Colon (tissue), 2 donors: ENCODE data around the gene ELF4.
"Not testable (repeated sequence)": the region's sequence is repeated elsewhere in the genome, so short reads cannot be mapped to it uniquely, and the experiment has no call there.

Source experiments
- FAIRE-seq: peaks from 2 replicates; lab custom pipeline; 2012; peaks lifted over from hg19 to GRCh38; lab: Jason Lieb, UNC
- donor health status: control.
- donor health status: control.

Gene ELF4

GRCh38 chrX:130110379-130111219, at the start of gene ELF4:
Gene ELF4, minus strand, starts transcription at chrX:130110497. Its CDS starts 29,167 bp downstream, at chrX:130081330.
- no peak for FAIRE-seq

- FAIRE-seq: no peak
These were observed 49.5 kb upstream of the ELF4 start for GRCh38 chrX:130159776-130160175.

DNA sequence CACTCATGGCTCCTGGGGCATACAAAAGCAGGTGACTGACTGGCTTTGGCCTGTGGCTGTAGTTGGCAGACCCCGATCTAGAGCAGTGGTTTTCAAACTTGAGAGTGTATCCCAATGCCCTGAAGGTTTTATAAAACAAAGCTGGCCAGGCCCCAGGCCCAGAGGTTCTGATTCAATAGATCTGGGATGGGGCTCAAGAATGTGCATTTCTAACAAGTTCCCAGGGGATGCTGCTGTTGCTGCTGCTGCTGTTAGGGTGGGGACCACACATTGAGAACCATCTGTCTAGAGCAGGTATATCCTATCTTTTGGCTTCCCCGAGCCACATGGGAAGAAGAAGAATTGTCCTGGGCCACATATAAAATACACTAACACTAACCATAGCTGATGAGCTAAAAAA, 48.0 kb upstream of the ELF4 start:
- FAIRE-seq: no peak

GRCh38 chrX:130155564-130155963, 45.3 kb upstream of the ELF4 start:
- no peak for FAIRE-seq

- no peak for FAIRE-seq
These were observed 37.3 kb upstream of the ELF4 start for GRCh38 chrX:130147631-130148030.

DNA sequence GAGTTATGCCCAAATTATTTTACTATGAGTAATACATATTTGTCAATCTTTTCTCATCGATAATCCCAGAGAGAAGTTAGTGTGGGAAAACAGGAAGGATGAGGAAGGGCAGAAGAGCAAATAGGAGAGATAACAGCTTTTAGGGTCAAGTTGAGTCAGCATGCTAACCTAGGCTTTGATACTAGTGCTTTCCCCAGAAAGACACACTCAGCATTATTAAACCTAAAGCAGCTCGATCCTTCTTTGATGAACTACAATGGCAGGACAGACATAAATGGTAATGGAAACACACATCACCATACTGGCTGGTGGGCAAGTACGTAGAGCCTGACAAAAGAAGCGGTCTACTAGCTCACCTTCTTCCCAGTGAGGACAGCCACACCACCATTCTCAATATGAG, 34.8 kb upstream of the ELF4 start:
- no peak for FAIRE-seq

DNA sequence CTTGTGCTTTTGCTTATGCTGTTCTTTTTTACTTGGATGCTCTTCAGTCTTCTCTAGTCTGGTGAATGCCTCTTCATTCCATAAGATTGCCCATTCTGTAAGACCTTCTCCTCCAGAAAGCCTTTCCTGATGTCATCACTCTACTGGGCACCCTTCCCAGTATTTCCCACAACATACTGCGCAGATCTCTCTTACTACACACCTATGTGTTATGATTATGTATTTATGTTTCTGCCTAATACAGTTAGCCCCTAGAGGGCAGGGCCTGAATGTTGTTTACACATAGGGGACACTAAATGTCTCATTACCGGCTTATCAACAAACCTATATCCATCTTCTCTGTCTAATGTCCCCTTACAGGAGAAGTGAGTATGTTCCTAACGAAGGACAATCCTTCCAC, 34.2 kb upstream of the ELF4 start:
- no peak for FAIRE-seq

DNA sequence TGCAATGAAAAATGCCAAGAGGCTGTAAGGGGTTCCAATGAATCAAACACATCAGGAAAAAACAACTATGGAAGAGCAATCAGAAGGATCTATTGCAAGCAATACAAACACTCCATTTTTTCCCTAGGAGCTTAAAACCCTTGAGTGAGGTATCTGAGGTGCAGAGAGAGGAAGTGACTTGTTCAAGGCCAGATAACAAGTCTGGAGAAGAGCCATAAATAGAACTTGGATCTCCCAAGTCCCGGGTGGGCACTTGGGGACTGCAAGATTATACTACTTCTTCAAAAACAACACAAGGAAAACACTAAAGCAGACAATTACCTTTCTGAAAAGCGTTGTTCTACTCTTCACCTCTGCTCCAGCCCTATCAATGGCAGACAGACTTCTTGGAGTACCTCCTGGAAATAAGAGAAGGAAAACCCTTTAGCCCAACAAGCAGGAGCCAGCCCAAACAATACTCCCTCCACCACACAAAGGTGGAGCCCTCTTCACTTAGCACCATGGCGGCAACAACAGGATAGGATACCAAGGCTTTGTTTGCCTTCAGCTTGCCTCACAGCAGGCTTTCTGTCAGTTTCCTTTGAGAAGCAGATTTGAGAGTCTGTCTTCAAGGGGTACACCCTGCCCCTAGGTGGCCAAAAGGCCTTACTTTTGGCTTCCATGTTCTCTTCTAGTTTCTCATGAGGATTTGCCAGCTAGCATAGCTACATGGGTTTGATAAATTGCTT, 29.3 kb upstream of the ELF4 start:
- FAIRE-seq: no peak

DNA sequence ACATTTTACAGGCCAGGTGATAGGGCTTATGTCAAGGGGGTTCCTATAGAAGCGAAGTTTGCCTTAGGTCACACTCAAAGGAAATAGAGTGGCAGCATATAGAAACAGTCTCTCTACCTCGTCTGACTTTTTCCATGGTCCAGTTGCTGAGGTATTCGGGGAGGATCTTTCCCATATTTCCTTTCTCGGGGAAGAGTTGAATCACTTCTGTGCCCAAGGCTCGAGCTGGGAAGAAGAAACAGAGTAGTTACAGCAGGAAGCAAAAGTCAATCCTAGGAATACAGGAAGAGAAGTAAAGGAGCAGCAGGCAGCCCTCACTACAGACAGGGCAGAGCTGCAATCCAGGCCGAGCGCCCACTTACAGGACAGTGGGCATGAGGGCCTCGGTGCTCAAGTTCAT, 26.7 kb upstream of the ELF4 start:
- FAIRE-seq: no peak

- FAIRE-seq: no peak
These were observed 26.2 kb upstream of the ELF4 start for GRCh38 chrX:130136496-130136895.

- no peak for FAIRE-seq
These were observed 20.7 kb upstream of the ELF4 start for GRCh38 chrX:130130990-130131389.

GRCh38 chrX:130125091-130125874, 15.0 kb upstream of the ELF4 start:
- no peak for FAIRE-seq

GRCh38 chrX:130124577-130124976, 14.3 kb upstream of the ELF4 start:
- FAIRE-seq: no peak

- FAIRE-seq: no peak
These were observed 11.2 kb upstream of the ELF4 start for GRCh38 chrX:130121505-130121800.

DNA sequence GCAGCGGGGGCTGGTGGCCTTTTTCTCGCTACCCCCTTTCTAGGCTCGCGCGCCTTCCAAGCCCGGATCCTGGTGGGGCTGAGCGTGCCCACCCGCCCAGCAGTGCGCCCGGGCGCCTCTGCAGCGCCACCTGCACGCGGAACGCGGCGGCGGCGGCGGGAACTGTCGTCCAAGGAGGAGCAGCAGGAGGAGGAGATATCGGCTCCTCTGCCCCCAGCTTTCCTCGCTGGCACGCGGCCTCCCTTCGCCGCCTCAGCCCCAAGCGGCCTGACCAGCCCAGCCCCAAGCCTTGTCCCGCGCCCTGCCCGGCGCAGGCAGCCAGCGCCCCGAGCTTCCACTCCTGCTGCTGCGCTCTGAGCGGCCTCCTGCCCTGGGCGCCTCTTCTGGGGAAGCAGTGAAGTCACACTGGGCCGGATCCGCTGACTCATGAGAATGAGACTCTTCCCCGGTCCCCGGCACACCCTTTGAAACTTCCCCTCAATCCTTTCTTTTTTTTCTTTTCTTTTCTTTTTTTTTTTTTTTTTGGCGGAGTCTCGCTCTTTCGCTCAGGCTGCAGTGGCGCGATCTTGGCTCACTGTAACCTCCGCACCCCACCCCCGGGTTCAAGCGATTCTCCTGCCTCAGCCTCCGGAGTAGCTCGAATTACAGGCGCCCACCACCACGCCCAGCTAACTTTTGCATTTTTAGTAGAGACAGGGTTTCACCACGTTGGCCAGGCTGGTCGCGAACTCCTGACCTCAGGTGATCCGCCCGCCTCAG, 10.6 kb upstream of the ELF4 start:
- FAIRE-seq: no peak

GRCh38 chrX:130120321-130120731, 10.0 kb upstream of the ELF4 start:
- FAIRE-seq: no peak

- no peak for FAIRE-seq
These were observed 9.1 kb upstream of the ELF4 start for GRCh38 chrX:130119312-130119898.

DNA sequence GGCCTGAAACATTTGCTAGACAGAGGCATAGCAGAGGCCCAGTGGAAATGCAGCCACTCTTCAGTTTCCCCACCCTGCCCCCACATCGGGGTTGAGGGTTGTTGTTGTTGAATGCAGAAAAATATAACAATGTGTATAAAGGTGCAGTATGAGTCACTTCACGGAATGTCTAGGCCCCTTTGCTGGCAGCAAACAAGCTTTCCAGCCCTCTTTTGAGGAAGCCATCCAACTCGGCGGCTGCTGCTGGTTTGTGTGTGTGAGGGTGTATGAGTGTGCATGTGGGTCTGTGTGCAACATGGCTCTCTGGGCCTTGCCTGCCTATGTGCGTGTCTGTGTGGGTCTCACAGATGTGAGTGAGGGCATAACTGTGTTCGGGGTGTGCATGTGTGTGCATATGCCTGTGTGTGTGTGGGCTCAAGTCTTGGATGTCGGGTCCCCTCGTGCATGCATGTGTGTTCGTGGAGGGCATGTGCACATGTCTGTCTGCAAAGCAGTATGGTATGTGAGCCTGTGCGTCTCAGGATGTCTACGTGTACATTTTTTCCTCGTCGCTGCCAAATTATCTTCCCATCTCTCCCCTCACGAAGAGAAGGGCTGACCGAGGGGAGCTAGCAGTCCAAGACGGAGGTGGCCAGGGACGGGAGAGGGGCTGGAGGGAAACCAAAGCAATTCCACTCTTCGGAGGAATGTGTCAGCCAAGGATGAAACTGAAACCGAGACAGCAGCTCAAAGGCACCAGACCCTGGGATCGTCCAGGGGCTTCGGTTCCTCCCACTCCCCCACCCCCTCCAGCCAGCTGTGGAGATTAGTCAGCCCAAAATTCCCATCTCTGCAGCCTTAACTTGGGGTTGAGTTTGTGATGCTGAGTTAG, 8.4 kb upstream of the ELF4 start:
- no peak for FAIRE-seq

DNA sequence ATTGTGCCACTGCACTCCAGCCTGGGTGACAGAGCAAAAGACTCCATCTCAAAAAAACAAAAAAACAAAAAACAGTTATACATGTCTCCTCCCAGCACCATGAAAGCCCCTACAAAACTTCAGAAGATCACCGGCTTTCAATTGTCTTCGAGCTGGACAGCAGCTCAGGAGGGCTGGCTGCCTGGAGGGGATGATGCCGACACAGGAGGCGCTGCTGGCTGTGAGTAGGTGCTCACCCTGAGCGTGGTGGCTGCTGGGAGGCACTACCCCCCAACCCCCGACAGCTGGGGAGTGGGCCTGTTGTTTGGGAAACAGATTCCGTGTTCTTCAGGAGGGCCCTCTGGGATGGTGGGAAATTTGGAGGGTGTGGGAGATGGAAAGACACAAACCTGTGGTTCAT, 6.9 kb upstream of the ELF4 start:
- no peak for FAIRE-seq

- FAIRE-seq: not testable (repeated sequence)
These were observed 5.0 kb upstream of the ELF4 start for GRCh38 chrX:130115119-130115885.
